ENCODE data around the gene PTBP1. TPM values are rescaled to one million over a fixed set of nuclear protein-coding genes. Genes with fewer than 3 reads are reported as not detected.

The PTBP1 gene
- total RNA-seq, result 100 to 1,000 TPM; 284 to 457 TPM

GRCh38 chr19:796692-797527 is at the start of gene PTBP1:
PTBP1 (plus strand) TSS chr19:797452; CDS start chr19:797498, 46 bp downstream.
- TF ChIP-seq CTCF (IDR thresholded peaks at IDR 0.05), result no peak
- Histone ChIP-seq H3K4me3 (peak within 1 kb of the TSS; percentile 79), H3K27ac (peak within 1 kb of the TSS; percentile 96), H3K9me3 (no peaks in the 10 kb centered on the region), H3K4me1 (peaks cover 28% of the 10 kb centered on the region), H3K36me3 (peaks cover 3% of the 10 kb centered on the region), H3K9ac (ENCODE audit: low read depth in 2 of 2, low read length in 2 of 2) (peak within 1 kb of the TSS; percentile 92 to 97), H3K27me3 (no peaks in the 10 kb centered on the region)
- DNase-seq, result peak; percentile 100
- intact Hi-C loops (cut with DNase I), result no loop called here

GRCh38 chr19:748274-748598 is 49.0 kb upstream of the PTBP1 start:
- Histone ChIP-seq H3K9me3 (no peaks in the 10 kb centered on the region), H3K9ac (ENCODE audit: low read depth in 2 of 2, low read length in 2 of 2) (peak overlapping the region; percentile 72 to 79), H3K27me3 (no peaks in the 10 kb centered on the region), H3K4me3 (peak overlapping the region; percentile 24), H3K27ac (peak overlapping the region; percentile 68), H3K36me3 (no peaks in the 10 kb centered on the region), H3K4me1 (no peaks in the 10 kb centered on the region)
- peak; percentile 88 for DNase-seq
- TF ChIP-seq CTCF (IDR thresholded peaks at IDR 0.05), result no peak
- intact Hi-C loops (cut with DNase I), result no loop called here

- Histone ChIP-seq H3K9ac (ENCODE audit: low read depth in 2 of 2, low read length in 2 of 2) (peak overlapping the region in 1 of 2 donors; percentile 40), H3K27ac (no peak overlapping the region), H3K9me3 (no peaks in the 10 kb centered on the region), H3K36me3 (no peaks in the 10 kb centered on the region), H3K27me3 (no peaks in the 10 kb centered on the region), H3K4me3 (no peak overlapping the region), H3K4me1 (no peaks in the 10 kb centered on the region)
- intact Hi-C loops (cut with DNase I), result no loop called here
- DNase-seq, result no peak
- TF ChIP-seq CTCF (IDR thresholded peaks at IDR 0.05), result no peak
These were observed 47.4 kb upstream of the PTBP1 start for GRCh38 chr19:749811-750210.

GRCh38 chr19:750640-751423 is 46.4 kb upstream of the PTBP1 start, which contains the start of gene MISP:
MISP (plus strand) TSS chr19:751112; CDS start chr19:756947, 5,835 bp downstream.
- Histone ChIP-seq H3K9me3 (no peaks in the 10 kb centered on the region), H3K9ac (ENCODE audit: low read depth in 2 of 2, low read length in 2 of 2) (peak within 1 kb of the TSS; percentile 77 to 98), H3K36me3 (no peaks in the 10 kb centered on the region), H3K4me3 (peak within 1 kb of the TSS; percentile 63), H3K27me3 (no peaks in the 10 kb centered on the region), H3K27ac (peak within 1 kb of the TSS; percentile 98), H3K4me1 (no peaks in the 10 kb centered on the region)
- intact Hi-C loops (cut with DNase I), result no loop called here
- DNase-seq, result peak; percentile 97
- no peak for TF ChIP-seq CTCF (IDR thresholded peaks at IDR 0.05)

GRCh38 chr19:751501-752341 is 45.5 kb upstream of the PTBP1 start:
- intact Hi-C loops (cut with DNase I), result no loop called here
- Histone ChIP-seq H3K4me3 (peak overlapping the region; percentile 63), H3K4me1 (no peaks in the 10 kb centered on the region), H3K36me3 (no peaks in the 10 kb centered on the region), H3K9ac (ENCODE audit: low read depth in 2 of 2, low read length in 2 of 2) (peak overlapping the region; percentile 77 to 98), H3K9me3 (no peaks in the 10 kb centered on the region), H3K27me3 (no peaks in the 10 kb centered on the region), H3K27ac (peak overlapping the region; percentile 98)
- DNase-seq, result peak; percentile 91
- TF ChIP-seq CTCF (IDR thresholded peaks at IDR 0.05), result no peak

Data from colonic mucosa (tissue), 4 donors.